Renal cortex interstitium (tissue), 3 donors: ENCODE data around the gene MORN2. TPM values are rescaled to one million over a fixed set of nuclear protein-coding genes. Genes with fewer than 3 reads are reported as not detected.

ENCODE experiments used
- polyA plus RNA-seq, 3 donors: library from polyadenylated mRNA; unstranded; fragments of 120-200 nt; gene quantifications; one replicate each; pipeline ENCODE4 v1.2.1, GENCODE V29; 2013; ENCODE audit not compliant: insufficient read length in 3 of 3

MORN2 gene
- polyA plus RNA-seq, 3 donors = 48.4 to 63.8 (median 49.0) TPM

Other genes starting within 250 kb of the MORN2 start
- gene GALM, start 209.9 kb upstream of the MORN2 start, polyA plus RNA-seq = 10 to 100 TPM; 54.0 to 60.0 (median 56.1) TPM
- 100 to 1,000 TPM; 203 to 279 (median 243) TPM for gene SRSF7, start 124.6 kb upstream of the MORN2 start, polyA plus RNA-seq
- 10 to 100 TPM; 17.9 to 24.7 (median 23.6) TPM for gene GEMIN6, start 97.8 kb upstream of the MORN2 start, polyA plus RNA-seq
- 10 to 100 TPM; 35.2 to 44.3 (median 39.5) TPM for gene DHX57, start within 50 bp of the MORN2 start, polyA plus RNA-seq
- 1 to 10 TPM; 1.8 to 3.4 (median 2.2) TPM for gene ARHGEF33, start 13.9 kb downstream of the MORN2 start, polyA plus RNA-seq
- gene SOS1, start 245.1 kb downstream of the MORN2 start, polyA plus RNA-seq = 10 to 100 TPM; 51.3 to 61.8 (median 55.6) TPM